Measurements from ENCODE around the gene CFAP99.

CFAP99 gene

GRCh38 chr4:2503809-2504208, 85.1 kb downstream of the CFAP99 start:
- ChIA-PET POLR2A (interaction anchor here (1.0 kb wide), 1 partner anchor 17 kb away, joined by 3 read pairs; no protein-coding TSS in a partner anchor), CTCF (interaction anchor here (3.1 kb wide), 1 partner anchor 12 kb away, joined by 13 read pairs; no protein-coding TSS in a partner anchor)
- DNase-seq (ENCODE audit: extremely low spot score), result no peak
- no peak for TF ChIP-seq CTCF (IDR thresholded peaks at IDR 0.05; ENCODE audit: control extremely low read depth, extremely low read depth, low read depth, missing control alignments)

GRCh38 chr4:2507259-2507658, 88.5 kb downstream of the CFAP99 start:
- DNase-seq (ENCODE audit: extremely low spot score), result no peak
- ChIA-PET POLR2A (no interaction called here), CTCF (interaction anchor here (0.8 to 1.3 kb wide), 4 partner anchors 10 to 66 kb away, joined by 4 to 6 read pairs (median 5); no protein-coding TSS in a partner anchor)
- TF ChIP-seq CTCF (IDR thresholded peaks at IDR 0.05; ENCODE audit: control extremely low read depth, extremely low read depth, low read depth, missing control alignments), result no peak

- no peak for TF ChIP-seq CTCF (IDR thresholded peaks at IDR 0.05; ENCODE audit: control extremely low read depth, extremely low read depth, low read depth, missing control alignments)
- ChIA-PET POLR2A (no interaction called here), CTCF (interaction anchor here (0.8 to 1.3 kb wide), 4 partner anchors 9 to 66 kb away, joined by 4 to 6 read pairs (median 5); no protein-coding TSS in a partner anchor)
- DNase-seq (ENCODE audit: extremely low spot score), result no peak
These were observed 89.1 kb downstream of the CFAP99 start for GRCh38 chr4:2507855-2508254.

- ChIA-PET POLR2A (interaction anchor here (0.7 to 1.2 kb wide), 2 partner anchors 23 to 26 kb away, joined by 3 to 4 read pairs; partner anchors contain the start of gene FAM193A), CTCF (interaction anchor here (1.2 to 1.9 kb wide), 6 partner anchors 8 to 42 kb away, joined by 3 to 6 read pairs (median 4); partner anchors contain the start of gene RNF4)
- no peak for TF ChIP-seq CTCF (IDR thresholded peaks at IDR 0.05; ENCODE audit: control extremely low read depth, extremely low read depth, low read depth, missing control alignments)
- no peak for DNase-seq (ENCODE audit: extremely low spot score)
These were observed 91.8 kb downstream of the CFAP99 start for GRCh38 chr4:2510351-2511259.

- ChIA-PET CTCF (interaction anchor here (1.6 to 1.9 kb wide), 3 partner anchors 9 to 23 kb away, joined by 4 to 6 read pairs (median 6); no protein-coding TSS in a partner anchor), POLR2A (interaction anchor here (0.5 kb wide), 1 partner anchor 21 kb away, joined by 4 read pairs; no protein-coding TSS in a partner anchor)
- peak; percentile 59 for DNase-seq (ENCODE audit: extremely low spot score)
- TF ChIP-seq CTCF (IDR thresholded peaks at IDR 0.05; ENCODE audit: control extremely low read depth, extremely low read depth, low read depth, missing control alignments), result no peak
These were observed 92.9 kb downstream of the CFAP99 start for GRCh38 chr4:2511645-2512131.
